Measurements from ENCODE around the gene TRMO.

Gene TRMO

GRCh38 chr9:97908705-97909104, 13.6 kb downstream of the TRMO start:
- TF ChIP-seq CTCF (IDR thresholded peaks at IDR 0.05; ENCODE audit: low read depth, low read length) = no peak

GRCh38 chr9:97907632-97908031, 14.7 kb downstream of the TRMO start:
- TF ChIP-seq CTCF (IDR thresholded peaks at IDR 0.05; ENCODE audit: low read depth, low read length) = no peak

More at GRCh38 chr9:97908705-97909104, 13.6 kb downstream of the TRMO start:
- DNase-seq (ENCODE audit: extremely low read depth, low read depth) = no peak

GRCh38 chr9:97907046-97907445, 15.3 kb downstream of the TRMO start:
- no peak for TF ChIP-seq CTCF (IDR thresholded peaks at IDR 0.05; ENCODE audit: low read depth, low read length)
- DNase-seq (ENCODE audit: extremely low read depth, low read depth) = no peak

More at GRCh38 chr9:97907632-97908031, 14.7 kb downstream of the TRMO start:
- DNase-seq (ENCODE audit: extremely low read depth, low read depth) = no peak

- no peak for DNase-seq (ENCODE audit: extremely low read depth, low read depth)
- no peak for TF ChIP-seq CTCF (IDR thresholded peaks at IDR 0.05; ENCODE audit: low read depth, low read length)
Measured at GRCh38 chr9:97906236-97906831, 16.0 kb downstream of the TRMO start.

- TF ChIP-seq CTCF (IDR thresholded peaks at IDR 0.05; ENCODE audit: low read depth, low read length) = no peak
- DNase-seq (ENCODE audit: extremely low read depth, low read depth) = no peak
Measured at GRCh38 chr9:97905228-97905627, 17.1 kb downstream of the TRMO start.

- no peak for TF ChIP-seq CTCF (IDR thresholded peaks at IDR 0.05; ENCODE audit: low read depth, low read length)
- DNase-seq (ENCODE audit: extremely low read depth, low read depth) = no peak
Measured at GRCh38 chr9:97904725-97905124, 17.6 kb downstream of the TRMO start.

- no peak for TF ChIP-seq CTCF (IDR thresholded peaks at IDR 0.05; ENCODE audit: low read depth, low read length)
- no peak for DNase-seq (ENCODE audit: extremely low read depth, low read depth)
Measured at GRCh38 chr9:97903177-97903576, 19.1 kb downstream of the TRMO start.

Data from AG09319 (cell line).